RWPE2 (cell line): ENCODE measurements around the gene KCNIP1.
A peak's percentile ranks its signal among the peaks of the same experiment; 100 is the strongest.

Source experiments
- ATAC-seq: fragments of 200-7000 bp; cut with Tn5 transposase; 3 replicates; pipeline ENCODE4 v1.9.1; 2021; ENCODE audit warnings: low read depth
- DNase-seq: peaks from one replicate; pipeline ENCODE4 v3.0.0-alpha.2; 2020; ENCODE audit warnings: low spot score
- H3K27ac ChIP-seq: fragments of 450-650 bp; 2 replicates; pipeline ENCODE4 v1.5.1; 2017; ENCODE audit warnings: mild to moderate bottlenecking; ENCODE audit not compliant: poor library complexity, severe bottlenecking
- H3K27me3 ChIP-seq: fragments of 250-450 bp; sonication (Bioruptor Pico); 2 replicates; pipeline ENCODE4 v1.5.1; 2021; ENCODE audit warnings: mild to moderate bottlenecking, moderate library complexity; ENCODE audit not compliant: insufficient read depth, poor library complexity, severe bottlenecking
- H3K36me3 ChIP-seq: fragments of 250-450 bp; sonication (Bioruptor Pico); 2 replicates; pipeline ENCODE4 v1.5.1; 2020; ENCODE audit warnings: low read depth, mild to moderate bottlenecking, moderate library complexity
- H3K4me1 ChIP-seq: fragments of 250-450 bp; sonication (Bioruptor Pico); 2 replicates; pipeline ENCODE4 v1.5.1; 2021; ENCODE audit warnings: mild to moderate bottlenecking, moderate library complexity; ENCODE audit not compliant: insufficient read depth, poor library complexity, severe bottlenecking
- H3K4me3 ChIP-seq: fragments of 250-450 bp; sonication (Bioruptor Pico); 2 replicates; pipeline ENCODE4 v1.5.1; 2021; ENCODE audit warnings: mild to moderate bottlenecking, moderate library complexity; ENCODE audit not compliant: severe bottlenecking
- H3K9me3 ChIP-seq: fragments of 250-450 bp; sonication (Bioruptor Pico); 2 replicates; pipeline ENCODE4 v1.5.1; 2021; ENCODE audit warnings: mild to moderate bottlenecking, moderate library complexity; ENCODE audit not compliant: severe bottlenecking
- CTCF ChIP-seq: fragments of 450-650 bp; IDR thresholded peaks from one replicate; pipeline ENCODE4 v1.5.1; 2017; ENCODE audit warnings: mild to moderate bottlenecking, moderate library complexity; ENCODE audit not compliant: poor library complexity, severe bottlenecking

KCNIP1 gene

GRCh38 chr5:170518277-170518676, 14.5 kb downstream of the KCNIP1 start:
- DNase-seq = no peak
- TF ChIP-seq CTCF = no peak
- Histone ChIP-seq H3K27me3 (no peaks in the 10 kb centered on the region), H3K4me1 (peaks cover 12% of the 10 kb centered on the region), H3K4me3 (no peak overlapping the region), H3K36me3 (no peaks in the 10 kb centered on the region), H3K27ac (no peak overlapping the region), H3K9me3 (no peaks in the 10 kb centered on the region)
- ATAC-seq = no peak

GRCh38 chr5:170519549-170519948, 15.7 kb downstream of the KCNIP1 start:
- no peak for TF ChIP-seq CTCF
- no peak for ATAC-seq
- no peaks in the 10 kb centered on the region for H3K36me3 ChIP-seq
- no peaks in the 10 kb centered on the region for H3K9me3 ChIP-seq
- peaks cover 12% of the 10 kb centered on the region for H3K4me1 ChIP-seq
- H3K4me3 ChIP-seq = no peak overlapping the region
- H3K27me3 ChIP-seq = no peaks in the 10 kb centered on the region
- no peak overlapping the region for H3K27ac ChIP-seq
- no peak for DNase-seq

- H3K4me1 ChIP-seq = peaks cover 12% of the 10 kb centered on the region
- no peak overlapping the region for H3K4me3 ChIP-seq
- H3K9me3 ChIP-seq = no peaks in the 10 kb centered on the region
- no peaks in the 10 kb centered on the region for H3K36me3 ChIP-seq
- no peak for TF ChIP-seq CTCF
- DNase-seq = no peak
- ATAC-seq = no peak
- no peak overlapping the region for H3K27ac ChIP-seq
- H3K27me3 ChIP-seq = no peaks in the 10 kb centered on the region
Measured at GRCh38 chr5:170520372-170520771, 16.6 kb downstream of the KCNIP1 start.

- no peaks in the 10 kb centered on the region for H3K36me3 ChIP-seq
- H3K27me3 ChIP-seq = no peaks in the 10 kb centered on the region
- DNase-seq (no peak), ATAC-seq (peak; percentile 80)
- H3K9me3 ChIP-seq = no peaks in the 10 kb centered on the region
- H3K4me3 ChIP-seq = no peak overlapping the region
- H3K4me1 ChIP-seq = peaks cover 12% of the 10 kb centered on the region
- H3K27ac ChIP-seq = no peak overlapping the region
- TF ChIP-seq CTCF = no peak
Measured at GRCh38 chr5:170522211-170523141, 18.7 kb downstream of the KCNIP1 start.

- no peak overlapping the region for H3K27ac ChIP-seq
- H3K4me1 ChIP-seq = peaks cover 12% of the 10 kb centered on the region
- ATAC-seq (peak; percentile 34; the same call in 2 of the 3 replicates), DNase-seq (no peak)
- H3K36me3 ChIP-seq = no peaks in the 10 kb centered on the region
- no peaks in the 10 kb centered on the region for H3K9me3 ChIP-seq
- no peak for TF ChIP-seq CTCF
- no peak overlapping the region for H3K4me3 ChIP-seq
- H3K27me3 ChIP-seq = no peaks in the 10 kb centered on the region
Measured at GRCh38 chr5:170523142-170523551, 19.3 kb downstream of the KCNIP1 start.
